K562 (cell line): Measurements from ENCODE around the gene DDX43. TPM values are rescaled to one million over a fixed set of nuclear protein-coding genes. Genes with fewer than 3 reads are reported as not detected.

ENCODE experiments used
- BRD4 ChIP-seq: fragments of 200-600 bp; sonication (generic); IDR thresholded peaks from 2 replicates; pipeline ENCODE4 v1.6.1; 2017; ENCODE audit warnings: inconsistent platforms
- BRF1 ChIP-seq: IDR thresholded peaks from 3 replicates; pipeline ENCODE4 v1.6.1; 2011; ENCODE audit warnings: borderline replicate concordance, mild to moderate bottlenecking; ENCODE audit not compliant: insufficient read length; ENCODE audit errors: extremely low read depth
- BRF2 ChIP-seq: IDR thresholded peaks from 3 replicates; pipeline ENCODE4 v1.6.1; 2011; ENCODE audit warnings: borderline replicate concordance, mild to moderate bottlenecking; ENCODE audit not compliant: insufficient read length, insufficient read depth
- CHD4 ChIP-seq: fragments of 200-600 bp; sonication (generic); IDR thresholded peaks from 3 replicates; pipeline ENCODE4 v1.6.1; 2012; ENCODE audit warnings: low read depth, mild to moderate bottlenecking, mixed read lengths, low read length, inconsistent platforms; ENCODE audit not compliant: insufficient read depth, insufficient replicate concordance, poor library complexity, severe bottlenecking
- DPF2 ChIP-seq: fragments of 450-650 bp; IDR thresholded peaks from 2 replicates; pipeline ENCODE4 v1.6.1; 2016
- HSF4 ChIP-seq: fragments of 250-450 bp; sonication (Bioruptor Pico); IDR thresholded peaks from 2 replicates; pipeline ENCODE4 v2.1.2; 2022; ENCODE audit warnings: mild to moderate bottlenecking, moderate library complexity, borderline replicate concordance
- JUND ChIP-seq, 2 experiments: IDR thresholded peaks; 2 replicates in 1 of 2; 3 replicates in 1 of 2; pipeline ENCODE4 v1.6.1; 2011; ENCODE audit warnings: borderline replicate concordance in 2 of 2, low read depth in 2 of 2, low read length in 2 of 2, improper control_type of control experiment in 1 of 2, missing biosample characterization in 1 of 2, missing genetic modification characterization in 1 of 2, missing genetic modification reagents in 1 of 2
- LEF1 ChIP-seq: fragments of 450-650 bp; IDR thresholded peaks from 2 replicates; pipeline ENCODE4 v1.6.1; 2016; ENCODE audit warnings: mild to moderate bottlenecking
- NCOA6 ChIP-seq: fragments of 450-650 bp; IDR thresholded peaks from 2 replicates; pipeline ENCODE4 v1.6.1; 2017; ENCODE audit warnings: mild to moderate bottlenecking
- RBM22 ChIP-seq: fragments of 200-400 bp; formaldehyde crosslinking; IDR thresholded peaks from 2 replicates; pipeline ENCODE4 v1.6.1; 2018; ENCODE audit warnings: low read length, low read depth; ENCODE audit not compliant: poor library complexity, severe bottlenecking
- SIN3B ChIP-seq: fragments of 450-650 bp; IDR thresholded peaks from 2 replicates; pipeline ENCODE4 v1.6.1; 2017; ENCODE audit warnings: low read depth, mild to moderate bottlenecking, moderate library complexity
- SMAD1 ChIP-seq: fragments of 150-350 bp; IDR thresholded peaks from 2 replicates; pipeline ENCODE4 v1.6.1; 2014; ENCODE audit warnings: low read length, low read depth; ENCODE audit not compliant: partially characterized antibody
- SMARCA4 ChIP-seq: fragments of 450-650 bp; IDR thresholded peaks from 2 replicates; pipeline ENCODE4 v1.6.1; 2016
- TOE1 ChIP-seq, 2 experiments: fragments of 450-650 bp in 1 of 2; sonication (generic) in 1 of 2; formaldehyde crosslinking in 1 of 2; IDR thresholded peaks; 2 replicates each; pipeline versions ENCODE4 v1.7.1 to v1.8.0; 2016 to 2022; ENCODE audit warnings: borderline replicate concordance in 2 of 2, mild to moderate bottlenecking in 2 of 2, antibody characterized with exemption in 1 of 2, inconsistent platforms in 1 of 2, low read depth in 1 of 2, missing genetic modification reagents in 1 of 2, moderate library complexity in 1 of 2
- YBX1 ChIP-seq: fragments of 450-650 bp; IDR thresholded peaks from 2 replicates; pipeline ENCODE4 v1.7.1; 2016; ENCODE audit warnings: mild to moderate bottlenecking
- ZNF57 ChIP-seq: fragments of 450-650 bp; formaldehyde crosslinking; IDR thresholded peaks from 2 replicates; pipeline ENCODE4 v1.4.0; 2020; ENCODE audit warnings: mild to moderate bottlenecking, moderate library complexity
- polyA plus RNA-seq, 8 experiments: library from polyadenylated mRNA; depleted of rRNA in 4 of 8; stranded (reverse) in 5 of 8; unstranded in 3 of 8; fragments of >200 nt; fragmentation: Nextera tagmentation in 2 of 8; fragmentation: Illumina TruSeq in 1 of 8; extraction: Ambion mirVana in 2 of 8; extraction: Trizol in 1 of 8; gene quantifications; 2 replicates each; pipeline versions ENCODE4 v1.2.1 to v1.2.3, GENCODE V29; 2011 to 2014; ENCODE audit warnings: inconsistent platforms in 1 of 8, missing spikeins in 1 of 8
- total RNA-seq, 7 experiments: library from RNA; depleted of rRNA in 6 of 7; stranded (reverse); fragments of >200 nt in 6 of 7; fragmentation: Illumina TruSeq in 2 of 7; extraction: Trizol in 2 of 7; gene quantifications; 2 replicates each; pipeline versions ENCODE4 v1.2.1 to v1.2.3, GENCODE V29; 2011 to 2021; ENCODE audit warnings: low replicate concordance in 1 of 7
- TF ChIP-seq, protein P1 (sequence below): fragments of 450-650 bp; formaldehyde crosslinking; IDR thresholded peaks from 2 replicates; pipeline ENCODE4 v1.4.0; 2020; ENCODE audit warnings: mild to moderate bottlenecking, moderate library complexity
- TF ChIP-seq, protein P2 (sequence below): fragments of 250-450 bp; sonication (Bioruptor Pico); IDR thresholded peaks from 2 replicates; pipeline ENCODE4 v1.4.0; 2020; ENCODE audit warnings: mild to moderate bottlenecking, moderate library complexity

DDX43 gene
- total and polyA plus RNA-seq, 9 of the 15 experiments (the other 6 are each of a cell fraction or from before 2014, with no cell fraction given) = 0.07 to 0.88 (median 0.25) TPM

GRCh38 chr6:73418081-73418741 lies 23.6 kb downstream of the DDX43 start (continued):
- TF ChIP-seq BRD4 (no peak), YBX1 (no peak), TOE1 (IDR thresholded peaks at IDR 0.05; ENCODE audit: borderline replicate concordance) (no peak), TOE1 (CRISPR knock-in tag; IDR thresholded peaks at IDR 0.05; ENCODE audit: borderline replicate concordance, low read depth) (no peak), BRF1 (no peak), LEF1 (peak; percentile 73; the same call in 1 of the 2 replicates), SMAD1 (no peak), DPF2 (peak; percentile 60), RBM22 (no peak), BRF2 (no peak), SIN3B (no peak), NCOA6 (no peak), SMARCA4 (0 out of 2 replicates have a peak, but pooled peaks have one; percentile 45), HSF4 (CRISPR knock-in tag) (no peak), CHD4 (no peak), ZNF57 (CRISPR knock-in tag) (no peak), JUND (IDR thresholded peaks at IDR 0.05; ENCODE audit: borderline replicate concordance, low read depth, low read length) (peak; percentile 52; the same call in 1 of the 2 replicates), JUND (tag; IDR thresholded peaks at IDR 0.05; ENCODE audit: borderline replicate concordance, low read depth, low read length) (peak; percentile 10; the same call in 1 of the 3 replicates)
- TF ChIP-seq, protein P1, sequence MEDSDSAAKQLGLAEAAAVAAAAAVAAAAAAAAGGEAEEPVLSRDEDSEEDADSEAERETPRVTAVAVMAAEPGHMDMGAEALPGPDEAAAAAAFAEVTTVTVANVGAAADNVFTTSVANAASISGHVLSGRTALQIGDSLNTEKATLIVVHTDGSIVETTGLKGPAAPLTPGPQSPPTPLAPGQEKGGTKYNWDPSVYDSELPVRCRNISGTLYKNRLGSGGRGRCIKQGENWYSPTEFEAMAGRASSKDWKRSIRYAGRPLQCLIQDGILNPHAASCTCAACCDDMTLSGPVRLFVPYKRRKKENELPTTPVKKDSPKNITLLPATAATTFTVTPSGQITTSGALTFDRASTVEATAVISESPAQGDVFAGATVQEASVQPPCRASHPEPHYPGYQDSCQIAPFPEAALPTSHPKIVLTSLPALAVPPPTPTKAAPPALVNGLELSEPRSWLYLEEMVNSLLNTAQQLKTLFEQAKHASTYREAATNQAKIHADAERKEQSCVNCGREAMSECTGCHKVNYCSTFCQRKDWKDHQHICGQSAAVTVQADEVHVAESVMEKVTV (CRISPR knock-in tag) = no peak
- TF ChIP-seq, protein P2, sequence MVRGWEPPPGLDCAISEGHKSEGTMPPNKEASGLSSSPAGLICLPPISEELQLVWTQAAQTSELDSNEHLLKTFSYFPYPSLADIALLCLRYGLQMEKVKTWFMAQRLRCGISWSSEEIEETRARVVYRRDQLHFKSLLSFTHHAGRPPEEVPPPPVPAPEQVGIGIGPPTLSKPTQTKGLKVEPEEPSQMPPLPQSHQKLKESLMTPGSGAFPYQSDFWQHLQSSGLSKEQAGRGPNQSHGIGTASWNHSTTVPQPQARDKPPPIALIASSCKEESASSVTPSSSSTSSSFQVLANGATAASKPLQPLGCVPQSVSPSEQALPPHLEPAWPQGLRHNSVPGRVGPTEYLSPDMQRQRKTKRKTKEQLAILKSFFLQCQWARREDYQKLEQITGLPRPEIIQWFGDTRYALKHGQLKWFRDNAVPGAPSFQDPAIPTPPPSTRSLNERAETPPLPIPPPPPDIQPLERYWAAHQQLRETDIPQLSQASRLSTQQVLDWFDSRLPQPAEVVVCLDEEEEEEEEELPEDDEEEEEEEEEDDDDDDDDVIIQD (CRISPR knock-in tag) = no peak
- TF ChIP-seq, all 486 proteins: peak for 13
